Measurements from ENCODE around the gene ADAMTS16.

ADAMTS16 gene

DNA sequence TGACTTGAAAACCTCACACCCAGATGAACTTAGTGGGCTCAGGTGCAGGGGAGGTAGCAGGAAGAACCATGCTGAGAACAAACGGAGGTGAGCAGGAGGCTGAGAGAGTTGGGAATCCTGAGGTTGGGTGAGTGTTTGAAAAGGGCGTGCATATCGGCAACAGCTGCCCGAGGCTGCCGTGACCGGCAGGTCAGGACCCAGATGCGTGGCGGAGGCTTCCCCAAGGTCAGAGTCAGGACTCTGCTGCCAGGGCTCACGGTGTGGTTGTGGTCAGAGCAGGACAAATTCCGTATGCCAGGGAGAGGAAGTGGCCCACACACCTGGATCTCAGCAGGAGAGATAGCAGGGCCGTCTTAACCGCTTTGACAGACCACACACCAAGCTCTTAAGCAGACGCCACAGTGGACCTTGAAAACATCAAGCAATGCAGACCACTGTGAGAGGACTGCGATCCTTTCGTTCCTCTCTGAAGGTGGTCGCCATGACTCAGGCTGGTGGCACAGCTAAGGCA is 43.1 kb downstream of the ADAMTS16 start:
- DNase-seq = no peak

DNA sequence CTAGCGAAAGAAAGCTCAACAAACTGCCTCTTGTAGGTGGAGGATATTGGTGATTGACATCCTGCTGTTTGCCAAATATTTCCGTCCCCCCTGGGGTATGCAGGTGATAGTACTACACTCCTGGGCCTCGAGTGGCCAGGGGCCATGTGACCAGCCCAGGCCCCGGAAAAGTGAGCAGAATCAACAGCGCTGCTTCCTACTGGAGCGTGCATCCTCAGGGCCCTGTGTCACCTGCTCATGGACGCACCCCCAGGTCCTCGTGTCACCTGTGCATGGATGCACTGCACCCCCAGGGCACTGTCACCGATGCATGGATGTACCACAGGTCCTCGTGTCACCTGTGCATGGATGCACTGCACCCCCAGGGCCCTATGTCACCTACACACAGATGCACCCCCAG is 43.8 kb downstream of the ADAMTS16 start:
- DNase-seq = no peak

DNA sequence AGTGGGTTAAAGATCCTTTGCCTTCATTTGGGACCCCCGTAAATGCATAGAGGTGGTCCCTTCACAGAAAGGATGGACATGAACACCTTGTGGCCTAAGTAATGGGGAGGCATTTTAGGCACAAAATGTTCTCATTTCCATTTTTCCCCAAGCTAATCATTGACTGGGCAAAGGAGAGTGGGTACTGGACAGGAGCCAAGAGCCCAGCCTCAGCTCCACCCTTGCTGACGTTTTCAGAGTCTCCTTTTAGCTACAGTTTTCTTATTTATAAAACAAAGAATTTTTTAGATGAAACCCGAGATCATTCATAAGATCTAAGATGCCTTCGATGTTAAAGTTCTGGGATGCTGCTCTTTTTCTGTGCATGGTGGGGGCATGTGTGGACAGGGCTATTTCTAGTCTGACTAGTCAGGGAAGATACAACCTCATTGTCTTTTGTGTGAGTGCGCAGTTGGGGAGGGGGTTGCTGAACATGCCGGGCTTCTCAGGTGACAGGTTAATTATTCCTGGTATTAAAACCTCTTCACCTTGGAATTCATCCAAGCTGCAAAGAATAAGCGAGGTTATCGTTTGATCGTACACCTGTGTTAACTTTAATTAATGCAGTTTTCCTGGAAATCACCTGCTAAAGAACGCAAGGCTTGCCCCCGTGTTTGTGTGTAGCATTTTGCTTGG is 48.4 kb downstream of the ADAMTS16 start:
- peak; percentile 46 for DNase-seq

DNA sequence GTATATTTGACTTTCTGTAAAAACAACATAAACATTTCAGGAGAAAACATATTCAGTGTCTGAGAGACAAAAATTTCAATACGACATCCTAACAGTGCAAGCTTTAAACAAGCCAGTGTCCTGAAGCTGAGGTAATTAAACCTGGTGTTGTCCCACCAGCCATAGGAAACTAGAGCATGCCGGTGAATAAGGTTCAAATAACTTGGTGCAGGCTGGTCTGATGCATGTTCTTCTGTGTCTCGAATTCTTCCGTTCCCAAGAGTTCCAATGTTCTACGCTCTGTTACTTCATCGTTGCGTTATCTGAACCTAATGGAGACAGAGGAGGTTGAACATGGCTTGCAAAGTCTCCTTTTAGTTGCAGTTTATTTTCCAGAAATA is 48.9 kb downstream of the ADAMTS16 start:
- DNase-seq = no peak

DNA sequence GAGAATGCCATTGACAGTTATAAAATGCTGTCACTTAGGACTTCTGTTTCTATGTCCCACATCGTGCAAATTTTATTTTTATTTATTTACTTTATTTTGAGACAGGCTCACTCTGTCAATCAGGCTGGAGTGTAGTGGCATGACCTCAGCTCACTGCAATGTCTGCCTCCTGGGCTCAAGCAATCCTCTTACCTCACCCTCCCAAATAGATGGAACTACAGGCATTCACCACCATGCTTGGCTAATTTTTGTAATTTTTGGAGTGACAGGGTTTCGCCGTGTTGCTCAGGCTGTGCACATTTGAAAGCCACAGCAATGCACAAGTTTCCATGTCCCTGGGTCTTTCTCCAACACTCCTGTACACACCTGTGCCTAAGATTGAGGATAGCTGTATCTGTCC is 51.8 kb downstream of the ADAMTS16 start:
- no peak for DNase-seq

DNA sequence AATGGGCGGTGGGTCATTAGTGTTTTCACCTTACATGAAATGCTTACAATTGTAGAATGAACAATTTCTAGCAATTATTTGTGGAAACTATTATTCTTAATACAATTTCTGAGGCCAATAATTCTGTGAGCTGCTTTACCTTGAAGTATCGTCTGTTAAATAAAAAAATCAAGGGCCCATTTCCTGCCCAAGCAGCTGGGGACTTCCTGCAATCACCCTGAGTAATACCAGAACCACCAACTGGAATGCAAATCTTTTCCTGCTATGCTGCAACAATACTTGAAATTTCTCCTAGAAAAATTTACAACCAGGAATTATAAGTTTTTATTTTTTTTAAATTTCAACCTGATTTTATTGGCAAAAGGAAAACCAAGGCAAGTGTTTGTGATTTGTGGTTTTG is 52.6 kb downstream of the ADAMTS16 start:
- DNase-seq = no peak

DNA sequence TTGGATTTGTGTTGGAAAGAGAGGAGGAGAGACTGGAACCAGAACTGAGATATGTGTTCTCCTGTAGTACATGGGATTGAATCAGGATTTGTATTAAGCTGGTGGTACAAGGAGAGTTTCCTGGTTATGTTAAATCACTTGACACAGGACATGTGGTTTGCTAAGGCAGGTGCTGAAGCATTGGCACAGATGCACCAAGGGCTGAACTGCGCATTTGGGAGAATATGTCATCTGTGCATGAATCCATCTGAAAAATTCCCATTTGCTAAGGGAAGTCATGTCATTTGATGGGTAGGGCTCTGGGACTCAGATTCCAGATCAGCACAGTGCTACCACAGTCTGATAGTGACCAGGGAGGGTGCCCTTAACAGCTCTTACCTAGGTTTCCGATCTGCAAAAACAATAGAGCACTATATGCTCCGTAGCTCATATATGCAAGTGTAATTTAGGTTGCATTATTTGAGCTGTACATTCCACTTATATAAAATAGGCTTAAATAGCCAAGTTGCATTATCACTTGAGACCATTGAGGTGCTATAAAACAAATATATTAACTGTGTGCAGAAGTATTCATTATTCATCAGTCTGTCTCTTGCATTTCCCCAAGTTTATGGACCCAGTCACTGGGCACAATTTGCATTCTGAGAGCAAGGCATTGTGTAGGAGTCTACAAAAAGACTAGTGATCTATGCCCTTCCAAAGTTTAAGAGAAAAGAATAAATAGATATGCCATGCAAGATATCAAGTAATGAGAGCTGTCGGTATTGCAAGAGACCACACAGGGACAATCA is 55.2 kb downstream of the ADAMTS16 start:
- DNase-seq = no peak

DNA sequence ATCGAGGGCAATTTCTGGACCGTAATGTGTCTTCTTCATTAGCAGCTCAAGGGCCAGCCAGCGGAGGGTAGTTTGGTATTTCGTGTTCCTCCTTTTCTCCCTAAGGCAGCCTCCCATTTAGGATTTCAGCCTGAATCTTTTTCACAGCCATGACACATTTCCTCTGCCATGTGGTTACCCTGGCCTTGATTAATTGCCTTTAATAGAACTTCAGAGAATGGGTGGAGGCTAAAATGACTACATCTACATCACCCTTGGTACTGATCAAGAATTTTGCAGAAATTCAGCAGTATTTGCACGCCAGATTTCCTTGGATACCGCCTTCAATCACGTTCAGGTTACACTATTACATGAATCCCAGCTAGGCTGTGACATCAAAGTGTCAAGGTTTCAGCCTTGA is 58.0 kb downstream of the ADAMTS16 start:
- no peak for DNase-seq

DNA sequence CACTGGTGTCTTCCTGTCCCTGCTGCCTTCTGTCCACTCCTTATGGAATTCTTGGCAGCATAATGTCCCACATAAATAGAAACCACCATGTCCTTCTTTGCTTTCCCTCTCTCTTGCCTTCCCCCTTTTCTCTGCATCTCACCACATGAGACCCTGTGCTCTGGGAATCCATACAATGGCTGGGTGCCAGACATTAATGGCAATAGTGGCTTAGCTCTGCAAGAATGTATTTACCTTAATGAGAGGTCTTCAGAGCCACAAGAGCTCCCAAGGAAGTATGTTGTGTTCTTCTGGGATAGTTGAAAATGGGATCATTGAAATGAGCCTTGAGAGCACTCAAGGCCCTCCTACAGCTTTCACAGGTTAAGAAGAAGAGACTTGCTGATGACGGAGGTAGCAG is 58.7 kb downstream of the ADAMTS16 start:
- no peak for DNase-seq

DNA sequence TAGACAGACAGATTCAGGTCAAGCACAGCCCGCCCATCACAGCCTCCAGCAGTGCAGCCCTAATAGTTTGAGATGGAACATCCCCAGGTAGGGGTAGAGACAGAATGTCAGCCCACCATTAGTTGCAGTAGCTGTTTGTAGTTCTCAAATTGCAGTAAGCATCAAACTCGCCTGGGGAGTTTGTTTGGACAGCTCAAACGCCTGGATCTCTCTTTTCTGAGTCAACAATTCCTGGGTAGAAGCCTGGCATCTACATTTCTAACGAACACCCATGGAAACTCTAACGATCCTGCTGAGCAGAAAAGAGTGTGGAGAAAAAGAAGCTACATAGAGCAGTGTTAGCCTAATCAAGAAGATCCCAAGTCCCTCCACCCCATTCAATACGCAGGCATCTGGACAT is 59.4 kb downstream of the ADAMTS16 start:
- no peak for DNase-seq

DNA sequence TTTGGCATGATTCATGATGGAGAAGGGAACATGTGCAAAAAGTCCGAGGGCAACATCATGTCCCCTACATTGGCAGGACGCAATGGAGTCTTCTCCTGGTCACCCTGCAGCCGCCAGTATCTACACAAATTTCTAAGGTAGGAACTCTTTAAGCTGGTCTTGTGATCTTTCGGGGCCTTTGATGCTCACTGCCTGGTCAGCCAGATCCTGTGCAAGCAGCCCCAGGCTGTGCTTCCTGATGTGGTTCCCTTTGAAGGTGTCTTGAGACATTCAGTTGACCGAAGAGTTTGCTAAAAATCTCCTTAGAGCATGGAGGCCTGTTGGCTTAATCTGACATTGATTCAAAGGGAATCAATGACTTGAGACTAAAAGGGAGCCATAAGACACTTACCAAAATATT is 60.0 kb downstream of the ADAMTS16 start:
- DNase-seq = no peak

DNA sequence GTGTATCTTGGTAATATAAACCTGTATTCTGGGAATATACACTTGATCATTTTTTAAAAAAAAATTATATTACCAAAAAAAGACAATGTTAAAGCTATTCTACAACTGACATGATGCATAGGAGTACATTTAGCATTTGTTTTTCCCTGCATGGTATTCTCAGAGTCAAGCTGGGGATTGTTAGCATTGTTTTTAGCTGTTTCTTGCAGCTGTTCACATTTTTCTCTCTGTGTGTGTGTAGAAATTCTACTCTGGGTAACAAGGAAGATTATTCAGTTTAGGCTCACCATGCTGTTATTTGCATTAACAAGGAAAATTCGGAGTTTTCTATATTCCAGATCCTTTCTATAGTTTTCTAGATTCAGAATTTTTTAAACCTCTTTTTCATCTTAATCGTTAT is 62.2 kb downstream of the ADAMTS16 start:
- no peak for DNase-seq

DNA sequence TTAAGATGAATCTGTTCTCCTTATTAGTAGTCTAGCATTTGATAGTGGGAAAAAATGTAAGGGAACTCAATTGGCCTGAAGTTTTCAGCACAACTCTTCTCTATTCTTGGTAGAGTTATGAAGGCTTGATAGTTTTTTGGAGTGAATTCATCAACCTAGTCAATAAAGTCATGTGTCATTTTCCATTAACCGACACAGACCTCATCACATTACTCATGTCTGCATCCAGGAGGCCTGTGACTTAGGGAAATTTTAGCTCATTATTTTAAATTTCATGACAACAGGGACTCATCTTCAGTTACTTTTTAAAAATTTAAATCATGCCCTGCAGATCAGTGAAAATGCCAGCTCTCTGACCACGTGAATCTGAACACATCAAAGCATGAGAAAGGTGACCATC is 63.3 kb downstream of the ADAMTS16 start:
- no peak for DNase-seq

DNA sequence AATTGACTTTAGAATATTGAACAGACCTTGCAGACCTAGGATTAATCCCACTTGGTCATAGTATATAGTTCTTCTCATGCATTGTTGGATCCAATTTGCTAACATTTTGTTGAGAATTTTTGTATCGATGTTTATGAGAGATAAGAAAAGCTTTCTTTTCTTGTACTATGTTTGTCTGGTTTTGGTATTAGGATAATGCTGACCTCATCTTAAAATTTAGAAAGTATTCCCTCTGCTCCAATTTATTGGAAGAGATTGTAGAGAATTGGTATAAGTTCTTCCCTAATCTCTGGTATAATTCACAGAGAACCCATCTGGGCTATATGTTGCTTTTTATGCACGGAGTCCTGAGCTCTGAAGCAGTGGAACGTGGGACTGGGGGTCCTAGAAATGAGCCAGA is 67.7 kb downstream of the ADAMTS16 start:
- no peak for DNase-seq

DNA sequence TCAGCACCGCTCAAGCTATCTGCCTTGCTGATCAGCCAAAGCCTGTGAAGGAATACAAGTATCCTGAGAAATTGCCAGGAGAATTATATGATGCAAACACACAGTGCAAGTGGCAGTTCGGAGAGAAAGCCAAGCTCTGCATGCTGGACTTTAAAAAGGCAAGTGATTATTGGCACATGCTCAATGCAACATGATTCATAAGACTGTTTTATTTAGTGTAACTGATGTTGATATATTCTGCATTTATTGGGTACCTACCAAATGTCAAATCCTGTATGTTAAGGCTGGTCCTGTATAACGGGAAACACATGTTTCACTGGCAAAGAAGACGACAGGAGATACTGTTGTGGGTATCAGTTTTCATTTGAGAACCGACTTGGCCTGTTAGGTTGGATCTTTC is 69.0 kb downstream of the ADAMTS16 start:
- DNase-seq = no peak

DNA sequence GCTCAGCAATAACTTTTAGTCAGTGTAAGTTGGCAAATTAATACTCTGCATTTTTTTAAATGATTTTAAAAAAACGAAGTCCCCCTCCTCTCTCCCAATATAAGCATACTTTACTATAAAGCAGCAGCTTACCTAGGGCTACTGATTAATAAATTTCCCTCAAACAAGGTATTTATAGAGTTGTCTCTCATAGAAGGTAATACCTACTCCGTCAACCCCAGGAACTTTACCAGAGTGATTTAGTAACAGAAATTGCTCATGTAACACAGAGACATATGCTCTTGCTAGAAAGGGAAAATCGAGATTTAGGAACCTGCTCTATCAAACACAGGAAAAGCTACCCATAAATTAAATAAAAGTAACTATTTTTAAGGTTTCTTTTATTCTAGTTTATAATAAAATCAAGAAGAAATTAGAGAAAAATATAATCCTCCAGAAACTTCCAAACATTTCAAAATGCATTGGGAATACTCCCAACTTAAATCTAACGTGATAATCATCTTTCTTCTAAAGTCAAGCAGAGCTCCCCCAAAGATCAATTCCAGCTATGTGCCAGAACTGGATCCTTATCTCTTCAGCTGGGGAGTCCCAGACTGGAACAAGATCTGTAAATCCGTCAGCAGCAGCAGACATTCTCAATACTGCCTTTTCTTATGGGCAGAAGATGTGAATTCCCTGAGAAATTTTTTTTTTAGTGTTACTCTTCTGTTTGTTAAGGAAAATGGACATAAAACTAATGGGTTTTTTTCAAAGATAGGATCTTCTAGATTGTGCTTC is 69.6 kb downstream of the ADAMTS16 start:
- DNase-seq = no peak

DNA sequence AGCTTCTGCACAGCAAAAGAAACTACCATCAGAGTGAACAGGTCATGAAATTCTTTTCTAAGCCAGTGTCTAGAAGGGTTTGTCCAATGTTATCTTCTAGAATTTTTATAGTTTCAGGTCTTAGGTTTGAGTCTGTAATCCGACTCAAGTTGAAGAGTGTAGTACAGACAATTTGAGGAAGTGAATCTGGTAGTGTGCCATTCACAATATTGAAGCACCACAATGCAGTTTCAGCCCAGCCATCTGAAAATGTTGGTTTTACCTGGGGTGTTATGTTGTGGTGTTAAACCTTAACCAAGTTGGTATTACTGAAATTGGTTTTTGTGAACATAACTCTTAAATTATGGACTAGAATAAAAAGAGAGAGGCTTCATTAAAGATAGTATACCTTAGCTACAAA is 77.2 kb downstream of the ADAMTS16 start:
- no peak for DNase-seq

DNA sequence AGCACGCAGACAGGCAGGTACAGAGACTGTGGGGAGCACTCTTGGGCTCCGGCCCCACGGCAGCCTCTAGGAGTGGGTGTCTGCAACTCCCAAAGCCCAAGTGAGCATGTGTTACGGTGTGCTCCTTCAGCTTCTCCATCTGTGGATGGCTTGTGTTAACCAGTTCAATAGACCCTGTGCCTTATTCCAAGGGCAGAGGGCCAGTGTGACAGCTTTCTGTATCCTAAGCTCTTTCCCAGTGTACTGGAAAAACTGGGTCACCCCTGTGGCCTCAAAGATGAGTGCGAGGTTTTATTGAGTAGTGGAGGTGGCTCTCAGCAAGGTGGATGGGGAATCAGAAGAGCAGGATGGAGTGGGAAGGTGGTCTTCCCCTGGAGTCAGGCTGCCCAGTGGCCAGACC is 78.3 kb downstream of the ADAMTS16 start:
- DNase-seq = no peak

DNA sequence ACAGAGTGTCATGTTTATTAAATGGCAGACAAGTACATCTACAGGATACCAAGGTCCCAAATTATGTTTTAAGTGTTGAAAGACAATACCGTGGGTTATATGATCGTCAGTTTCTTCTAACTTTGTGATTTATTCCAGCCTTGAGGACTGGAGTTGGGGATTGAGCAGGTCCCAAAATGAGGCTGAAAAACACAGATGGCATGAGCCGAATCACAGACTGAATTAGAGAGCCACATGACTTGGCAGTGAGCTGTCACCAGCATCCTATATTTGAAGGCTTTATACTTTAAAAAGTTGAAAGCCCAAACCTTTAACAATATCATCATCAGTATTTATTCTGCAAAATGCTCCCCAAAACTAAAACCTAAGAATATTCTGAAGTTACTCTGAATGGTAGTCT is 79.4 kb downstream of the ADAMTS16 start:
- no peak for DNase-seq

DNA sequence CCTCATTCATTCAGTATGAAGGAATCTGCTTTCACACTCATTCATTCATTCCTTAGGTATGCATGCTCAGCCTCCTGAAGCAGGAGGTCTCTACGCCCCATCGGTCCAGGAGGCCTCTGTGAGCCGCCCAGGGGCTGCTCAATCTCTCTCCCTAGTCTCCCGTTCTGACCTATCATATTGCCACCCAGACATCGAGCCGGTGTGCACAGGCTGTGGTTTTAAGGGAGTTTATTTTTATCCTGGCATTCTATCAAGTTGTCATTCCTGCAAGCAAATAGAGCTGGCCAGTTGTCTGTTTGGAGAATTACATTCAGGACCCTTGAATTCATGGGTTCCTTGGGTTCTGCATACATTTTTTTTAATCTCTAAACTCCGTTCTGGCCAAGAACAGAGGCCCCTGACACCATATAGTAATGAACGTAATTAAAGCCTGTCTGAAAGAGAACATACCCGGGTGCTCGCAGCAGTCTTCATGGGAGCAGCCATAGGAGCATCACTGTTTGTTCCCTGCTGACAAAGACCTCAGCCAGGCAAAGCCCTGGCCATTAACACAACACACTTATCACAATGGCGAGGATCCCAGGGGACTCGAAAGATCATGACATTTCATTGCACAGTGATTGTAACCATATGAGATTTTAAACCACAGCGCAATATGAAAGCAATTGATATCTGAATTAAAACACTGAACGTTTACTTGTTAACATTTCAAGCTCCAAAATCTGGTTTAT is 80.9 kb downstream of the ADAMTS16 start:
- no peak for DNase-seq

DNA sequence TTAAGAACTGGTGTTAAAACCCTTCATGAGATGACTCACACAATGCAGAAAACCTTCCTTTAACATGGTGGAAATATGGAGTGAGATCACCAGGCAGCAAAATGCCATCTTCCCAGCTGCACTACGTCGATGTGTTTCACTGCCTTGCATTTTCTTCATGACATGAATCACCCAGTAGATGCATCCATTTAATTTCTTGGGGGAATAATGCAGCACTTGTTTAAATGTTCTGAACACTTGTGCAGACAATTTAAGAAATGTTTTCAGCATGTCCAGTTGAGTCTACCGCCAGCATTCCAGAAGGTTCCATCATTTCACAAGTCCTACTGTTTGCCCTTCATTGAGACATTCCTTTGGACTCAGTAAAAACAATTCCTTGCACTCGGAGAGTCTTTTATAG is 81.6 kb downstream of the ADAMTS16 start:
- no peak for DNase-seq

DNA sequence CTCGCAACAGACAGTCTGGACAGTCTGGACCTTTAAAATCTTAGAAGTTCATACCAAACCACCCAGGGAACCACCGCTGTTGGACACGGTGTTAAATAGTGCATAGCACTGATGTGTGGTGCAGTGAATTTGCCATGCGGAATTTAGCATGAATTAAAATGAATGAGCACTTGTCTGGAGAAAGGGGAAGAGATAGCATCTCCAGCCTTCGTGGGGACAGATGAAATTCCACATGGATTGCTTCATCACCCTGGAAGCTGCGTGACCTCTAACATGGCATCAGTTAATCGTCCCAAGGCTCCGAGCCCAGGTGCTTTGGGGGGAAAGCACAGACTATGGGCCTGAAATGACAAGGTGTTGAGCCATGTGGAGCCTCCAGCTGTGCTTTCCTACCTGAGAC is 91.4 kb downstream of the ADAMTS16 start:
- DNase-seq = no peak

DNA sequence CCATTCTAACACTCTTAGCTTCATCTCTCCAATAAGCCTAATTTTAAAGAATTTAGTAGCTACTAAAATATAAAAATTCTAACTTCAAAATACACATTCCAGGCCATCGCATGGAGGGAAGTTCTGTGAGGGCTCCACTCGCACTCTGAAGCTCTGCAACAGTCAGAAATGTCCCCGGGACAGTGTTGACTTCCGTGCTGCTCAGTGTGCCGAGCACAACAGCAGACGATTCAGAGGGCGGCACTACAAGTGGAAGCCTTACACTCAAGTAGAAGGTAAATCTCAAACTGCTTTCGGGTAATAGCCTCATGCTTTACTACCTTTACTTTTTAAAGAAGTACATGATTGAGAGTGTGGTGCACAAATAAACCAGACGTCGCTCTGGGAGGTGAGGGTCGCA is 94.8 kb downstream of the ADAMTS16 start:
- no peak for DNase-seq

Measured in NCI-H2029 treated with DMSO at 0.1 percent for 48 hours (cell line).